GM18526 (cell line): ENCODE measurements around the gene MRGPRE.

Experiments used
- POLR2A ChIP-seq: IDR thresholded peaks from 3 replicates; pipeline ENCODE4 v1.6.1; 2011; ENCODE audit not compliant: insufficient read length; ENCODE audit errors: extremely low read depth

MRGPRE gene

GRCh38 chr11:3217818-3218482, 14.3 kb downstream of the MRGPRE start:
- no peak for TF ChIP-seq POLR2A

- no peak for TF ChIP-seq POLR2A
These were observed 16.1 kb downstream of the MRGPRE start for GRCh38 chr11:3216027-3216525.

DNA sequence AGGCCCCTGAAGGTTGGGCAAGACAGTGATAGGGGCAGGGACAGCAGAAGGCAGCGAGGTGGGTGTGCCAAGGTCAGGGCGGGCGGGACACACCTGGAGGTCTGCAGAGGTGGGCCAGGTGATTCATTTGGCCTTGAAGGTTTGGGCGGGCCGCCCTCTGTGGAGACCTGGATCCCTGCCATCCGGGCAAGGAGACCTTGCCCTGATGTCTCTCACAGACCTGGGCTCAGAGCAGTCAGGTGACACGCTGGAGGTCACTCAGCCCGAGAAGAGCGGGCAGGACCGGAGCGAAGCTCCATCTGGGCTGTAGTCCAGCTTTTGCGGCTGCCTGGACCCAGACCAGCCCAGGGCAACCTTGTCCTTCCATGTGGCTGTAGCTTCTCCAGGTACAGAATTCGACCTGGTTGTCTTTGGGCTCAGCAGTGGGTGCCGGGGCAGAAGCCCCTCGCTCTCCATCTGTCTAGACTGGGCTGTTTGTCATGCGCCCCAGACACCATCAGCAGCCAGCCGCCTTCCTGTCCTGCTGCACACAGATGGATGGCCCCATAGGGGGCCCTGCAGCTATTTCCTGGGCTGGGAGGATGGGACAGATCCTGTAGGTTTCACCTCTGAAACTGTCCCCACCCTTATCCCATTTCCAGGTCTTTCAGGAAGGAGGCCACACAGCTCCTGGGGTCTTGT, 16.7 kb downstream of the MRGPRE start:
- no peak for TF ChIP-seq POLR2A

DNA sequence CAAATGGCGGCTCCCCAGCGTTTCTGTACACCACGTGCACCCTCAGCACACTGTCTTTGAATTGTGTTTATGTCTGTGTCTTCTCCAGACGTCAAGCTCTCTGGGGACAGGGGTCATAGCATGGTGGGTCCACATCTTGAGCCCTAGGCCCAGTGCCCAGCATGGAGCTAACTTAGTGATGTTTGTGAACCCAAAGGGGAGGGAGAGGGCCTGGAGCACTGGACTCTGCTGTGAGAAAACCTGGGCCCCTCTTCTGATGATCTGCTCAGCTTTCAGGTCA, 17.9 kb downstream of the MRGPRE start:
- no peak for TF ChIP-seq POLR2A

GRCh38 chr11:3213659-3214419, 18.4 kb downstream of the MRGPRE start:
- no peak for TF ChIP-seq POLR2A

GRCh38 chr11:3208272-3208671, 23.9 kb downstream of the MRGPRE start:
- no peak for TF ChIP-seq POLR2A

DNA sequence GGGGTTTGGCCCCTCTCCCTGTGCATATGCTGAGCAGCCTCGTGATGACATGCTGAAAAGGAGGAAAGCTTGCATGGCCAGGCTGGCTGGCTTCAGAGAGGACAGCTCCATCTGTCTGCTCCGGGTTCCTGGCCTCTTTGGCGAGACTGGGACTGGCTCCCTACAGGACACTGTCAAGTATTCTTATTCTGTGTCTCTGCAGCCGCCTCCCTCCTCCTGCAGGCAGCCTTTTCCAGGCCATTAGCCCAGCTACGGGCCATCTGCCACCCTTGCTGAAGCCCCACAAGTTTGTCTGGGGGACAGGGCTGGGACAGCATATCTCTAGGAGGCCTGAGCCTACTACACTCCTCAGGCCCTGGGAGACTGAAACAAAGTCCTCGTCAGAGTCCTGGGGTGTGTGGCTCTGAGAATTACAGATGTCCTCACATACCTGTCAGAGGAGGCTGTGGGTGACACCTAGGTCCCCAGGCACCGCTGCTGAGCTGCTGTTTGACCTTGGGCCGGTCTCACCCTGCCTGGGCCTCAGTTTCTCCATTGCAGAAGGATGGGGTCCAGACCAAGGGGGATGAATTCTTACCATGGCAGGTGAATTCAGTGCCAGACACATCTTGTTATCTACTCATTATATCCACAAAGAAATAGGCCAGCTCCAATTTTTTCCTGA, 24.6 kb downstream of the MRGPRE start:
- TF ChIP-seq POLR2A: no peak

DNA sequence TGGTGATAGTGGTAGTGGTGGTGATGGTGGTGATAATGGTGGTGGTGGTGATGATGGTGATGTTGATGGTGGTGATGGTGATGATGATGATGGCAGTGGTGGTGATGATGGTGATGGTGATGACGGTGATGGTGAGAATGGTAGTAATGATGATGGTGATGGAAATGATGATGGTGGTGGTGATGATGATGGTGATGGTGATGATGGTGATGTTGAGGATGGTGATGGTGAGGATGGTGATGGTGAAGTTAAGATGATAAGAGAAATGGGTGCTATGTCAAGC, 25.4 kb downstream of the MRGPRE start:
- TF ChIP-seq POLR2A: no peak

- TF ChIP-seq POLR2A: no peak
These were observed 25.9 kb downstream of the MRGPRE start for GRCh38 chr11:3206156-3206921.

GRCh38 chr11:3205261-3206155, 26.7 kb downstream of the MRGPRE start:
- no peak for TF ChIP-seq POLR2A

DNA sequence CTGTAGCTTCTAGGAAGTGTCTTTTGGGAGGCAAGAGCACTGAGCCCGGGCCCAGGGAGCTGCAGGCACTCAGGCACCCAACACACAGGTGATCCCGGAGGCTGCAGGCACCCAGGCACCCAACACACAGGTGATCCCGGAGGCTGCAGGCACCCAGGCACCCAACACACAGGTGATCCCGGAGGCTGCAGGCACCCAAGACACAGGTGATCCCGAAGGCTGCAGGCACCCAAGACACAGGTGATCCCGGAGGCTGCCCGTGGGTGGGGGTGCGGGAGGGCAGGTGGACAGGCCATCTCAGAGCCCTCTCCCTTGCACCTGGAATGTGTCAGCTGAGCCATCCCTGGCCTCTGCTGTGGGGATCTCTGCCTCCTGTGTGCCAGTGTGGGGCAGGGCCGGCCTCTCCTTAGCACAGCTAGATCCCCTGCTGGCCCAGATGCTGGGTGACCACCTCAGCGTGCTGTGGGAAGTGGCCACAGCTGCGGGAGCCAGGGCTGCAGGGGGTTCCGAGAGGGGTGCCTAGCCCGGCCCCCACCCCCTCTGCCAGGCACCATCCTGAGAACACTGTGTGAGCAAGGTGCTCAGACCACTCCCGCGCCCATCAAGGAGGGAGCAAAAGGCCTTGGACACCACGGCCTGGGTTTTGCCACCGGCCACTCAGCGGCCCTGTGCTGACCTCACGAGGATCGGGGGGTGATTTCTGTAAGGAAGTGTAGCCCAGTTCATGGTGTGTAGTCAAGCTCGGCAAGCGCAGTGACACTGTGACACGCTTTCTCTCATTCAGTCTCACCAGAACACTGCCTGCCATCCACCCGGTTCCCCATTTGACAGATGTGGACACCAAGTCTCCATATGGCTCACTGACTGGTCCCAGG, 27.8 kb downstream of the MRGPRE start:
- no peak for TF ChIP-seq POLR2A

- no peak for TF ChIP-seq POLR2A
These were observed 28.8 kb downstream of the MRGPRE start for GRCh38 chr11:3203221-3204043.
